ENCODE results near the gene ZSWIM8. TPM values are rescaled to one million over a fixed set of nuclear protein-coding genes. Genes with fewer than 3 reads are reported as not detected.

ZSWIM8 gene
- total and polyA plus RNA-seq, 2 experiments from 2014 or later, result 101 to 103 TPM

- 96% methylated on average over 14 of the region's 14 CpGs for WGBS (ENCODE audit: low lambda C conversion rate, missing lambda C conversion rate)
- Histone ChIP-seq H4K20me1 (ENCODE audit: insufficient read depth, poor library complexity, severe bottlenecking) (no peaks in the 10 kb centered on the region), H3K27ac (no peak overlapping the region), H3K4me2 (no peak overlapping the region), H3K9me2 (replicated peaks; ENCODE audit: insufficient read depth) (no peaks in the 10 kb centered on the region), H3K4me3 (no peak overlapping the region), H3K79me2 (peaks cover 15% of the 10 kb centered on the region), H2AFZ (no peak overlapping the region), H3K36me3 (replicated peaks; ENCODE audit: insufficient read depth, low read depth) (no peaks in the 10 kb centered on the region), H3K27me3 (no peaks in the 10 kb centered on the region), H3K9me3 (ENCODE audit: low read depth) (no peaks in the 10 kb centered on the region), H3K4me1 (ENCODE audit: insufficient read depth) (no peaks in the 10 kb centered on the region)
- TF ChIP-seq EZH2 (IDR thresholded peaks at IDR 0.05; ENCODE audit: borderline replicate concordance) (no peak), EZH2phosphoT487 (IDR thresholded peaks at IDR 0.05; ENCODE audit: low read depth, severe bottlenecking, unreplicated experiment) (no peak)
- TF ChIP-seq, protein P1, sequence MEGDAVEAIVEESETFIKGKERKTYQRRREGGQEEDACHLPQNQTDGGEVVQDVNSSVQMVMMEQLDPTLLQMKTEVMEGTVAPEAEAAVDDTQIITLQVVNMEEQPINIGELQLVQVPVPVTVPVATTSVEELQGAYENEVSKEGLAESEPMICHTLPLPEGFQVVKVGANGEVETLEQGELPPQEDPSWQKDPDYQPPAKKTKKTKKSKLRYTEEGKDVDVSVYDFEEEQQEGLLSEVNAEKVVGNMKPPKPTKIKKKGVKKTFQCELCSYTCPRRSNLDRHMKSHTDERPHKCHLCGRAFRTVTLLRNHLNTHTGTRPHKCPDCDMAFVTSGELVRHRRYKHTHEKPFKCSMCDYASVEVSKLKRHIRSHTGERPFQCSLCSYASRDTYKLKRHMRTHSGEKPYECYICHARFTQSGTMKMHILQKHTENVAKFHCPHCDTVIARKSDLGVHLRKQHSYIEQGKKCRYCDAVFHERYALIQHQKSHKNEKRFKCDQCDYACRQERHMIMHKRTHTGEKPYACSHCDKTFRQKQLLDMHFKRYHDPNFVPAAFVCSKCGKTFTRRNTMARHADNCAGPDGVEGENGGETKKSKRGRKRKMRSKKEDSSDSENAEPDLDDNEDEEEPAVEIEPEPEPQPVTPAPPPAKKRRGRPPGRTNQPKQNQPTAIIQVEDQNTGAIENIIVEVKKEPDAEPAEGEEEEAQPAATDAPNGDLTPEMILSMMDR (IDR thresholded peaks at IDR 0.05; ENCODE audit: poor library complexity), result no peak
- DNase-seq (ENCODE audit: low spot score), result no peak
Observed at GRCh38 chr10:73806176-73806950, 21.0 kb downstream of the ZSWIM8 start.

GRCh38 chr10:73807471-73807870, 22.1 kb downstream of the ZSWIM8 start:
- H3K27me3 ChIP-seq, result no peaks in the 10 kb centered on the region
- H3K36me3 ChIP-seq (replicated peaks; ENCODE audit: insufficient read depth, low read depth), result no peaks in the 10 kb centered on the region
- WGBS (ENCODE audit: low lambda C conversion rate, missing lambda C conversion rate), result 97% methylated on average over 14 of the region's 14 CpGs

DNA sequence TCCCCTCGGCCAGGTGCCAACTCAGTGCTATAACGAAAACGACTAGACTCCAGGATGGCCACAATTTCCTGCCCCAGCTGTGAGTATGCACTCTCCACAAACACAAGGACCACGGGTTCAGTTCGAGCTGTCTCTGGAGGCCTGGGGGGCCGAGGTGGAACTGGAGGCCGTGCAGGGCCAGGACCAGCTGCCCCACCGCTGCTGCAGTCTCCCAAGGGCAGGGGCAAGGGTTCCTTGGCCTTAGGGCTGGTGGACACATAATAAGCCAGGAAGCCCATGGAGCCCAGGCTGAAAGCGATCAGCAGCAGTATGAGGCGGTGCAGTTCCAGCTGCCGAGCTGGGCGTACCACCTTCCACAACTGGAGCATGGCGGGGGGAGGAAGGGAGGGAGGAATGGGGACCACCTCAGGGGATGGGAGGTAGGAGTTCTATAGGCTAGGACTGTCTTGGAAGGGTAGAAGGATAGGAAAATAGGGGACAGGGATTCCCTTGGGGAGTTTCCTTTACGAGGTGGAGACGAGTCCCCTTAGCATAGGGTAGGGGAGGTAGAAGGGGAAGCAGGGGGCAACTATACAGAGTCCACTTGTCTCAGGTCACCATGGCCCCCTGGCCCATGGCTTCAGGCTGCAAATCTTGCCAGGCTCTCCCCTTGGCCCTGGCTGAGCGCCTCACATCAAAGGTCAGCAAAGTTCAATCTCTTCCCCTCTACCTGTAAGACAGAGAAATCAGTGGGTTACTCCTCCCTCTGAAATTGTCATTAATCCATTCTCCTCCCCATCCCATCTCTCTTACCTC, 22.8 kb downstream of the ZSWIM8 start:
- Histone ChIP-seq H3K9me2 (replicated peaks; ENCODE audit: insufficient read depth) (no peaks in the 10 kb centered on the region), H3K4me1 (ENCODE audit: insufficient read depth) (no peaks in the 10 kb centered on the region), H3K36me3 (replicated peaks; ENCODE audit: insufficient read depth, low read depth) (no peaks in the 10 kb centered on the region), H3K4me3 (no peak overlapping the region), H3K79me2 (peaks cover 15% of the 10 kb centered on the region), H3K9me3 (ENCODE audit: low read depth) (no peaks in the 10 kb centered on the region), H3K27ac (no peak overlapping the region), H2AFZ (no peak overlapping the region), H3K4me2 (no peak overlapping the region), H3K27me3 (no peaks in the 10 kb centered on the region), H4K20me1 (ENCODE audit: insufficient read depth, poor library complexity, severe bottlenecking) (no peaks in the 10 kb centered on the region)
- 97% methylated on average over 16 of the region's 16 CpGs for WGBS (ENCODE audit: low lambda C conversion rate, missing lambda C conversion rate)
- no peak for DNase-seq (ENCODE audit: low spot score)
- TF ChIP-seq, protein P1 (IDR thresholded peaks at IDR 0.05; ENCODE audit: poor library complexity), result no peak
- no peak for TF ChIP-seq EZH2 (IDR thresholded peaks at IDR 0.05; ENCODE audit: borderline replicate concordance)
- no peak for TF ChIP-seq EZH2phosphoT487 (IDR thresholded peaks at IDR 0.05; ENCODE audit: low read depth, severe bottlenecking, unreplicated experiment)

More at GRCh38 chr10:73807471-73807870, 22.1 kb downstream of the ZSWIM8 start:
- no peak for TF ChIP-seq EZH2 (IDR thresholded peaks at IDR 0.05; ENCODE audit: borderline replicate concordance)
- TF ChIP-seq, protein P1 (IDR thresholded peaks at IDR 0.05; ENCODE audit: poor library complexity), result no peak
- no peak for TF ChIP-seq EZH2phosphoT487 (IDR thresholded peaks at IDR 0.05; ENCODE audit: low read depth, severe bottlenecking, unreplicated experiment)
- Histone ChIP-seq H4K20me1 (ENCODE audit: insufficient read depth, poor library complexity, severe bottlenecking) (no peaks in the 10 kb centered on the region), H3K79me2 (peaks cover 15% of the 10 kb centered on the region), H3K4me2 (no peak overlapping the region), H3K4me3 (no peak overlapping the region), H3K4me1 (ENCODE audit: insufficient read depth) (no peaks in the 10 kb centered on the region), H3K9me3 (ENCODE audit: low read depth) (no peaks in the 10 kb centered on the region), H2AFZ (no peak overlapping the region), H3K27ac (no peak overlapping the region), H3K9me2 (replicated peaks; ENCODE audit: insufficient read depth) (no peaks in the 10 kb centered on the region)
- no peak for DNase-seq (ENCODE audit: low spot score)

Measured in hepatocyte (in vitro differentiated cells).